ENCODE data around the gene FYB2. TPM values are rescaled to one million over a fixed set of nuclear protein-coding genes. Genes with fewer than 3 reads are reported as not detected.
A peak's percentile ranks its signal among the peaks of the same experiment; 100 is the strongest.

The FYB2 gene
- total and polyA plus RNA-seq, 3 donors from 2014 or later, result 1.9 to 4.2 (median 2.0) TPM

GRCh38 chr1:56833088-56833487, 13.9 kb upstream of the FYB2 start:
- WGBS, 2 donors, result 93 to 98% methylated on average over 4 of the region's 4 CpGs

GRCh38 chr1:56831871-56832693, 12.9 kb upstream of the FYB2 start:
- no peaks in the 10 kb centered on the region for H3K36me3 ChIP-seq (ENCODE audit: low read depth, missing control alignments)
- H3K4me3 ChIP-seq, result no peak overlapping the region
- intact Hi-C loops (cut with DNase I; ENCODE audit: low total_unique reads), result loop anchor here (10.0 kb wide), 1 partner anchor 1323 kb away; no protein-coding TSS in a partner anchor
- H3K9me3 ChIP-seq, result no peaks in the 10 kb centered on the region
- WGBS, 2 donors, result 17 to 18% methylated on average over 8 of the region's 8 CpGs
- peak; percentile 82 for DNase-seq
- H3K27ac ChIP-seq, result no peak overlapping the region
- no peaks in the 10 kb centered on the region for H3K27me3 ChIP-seq
- TF ChIP-seq CTCF (IDR thresholded peaks at IDR 0.05) (peak; percentile 89 to 99 (median 93)), POLR2A (IDR thresholded peaks at IDR 0.05) (no peak)
- no peaks in the 10 kb centered on the region for H3K4me1 ChIP-seq

More at GRCh38 chr1:56833088-56833487, 13.9 kb upstream of the FYB2 start:
- H3K27ac ChIP-seq, result no peak overlapping the region
- no peaks in the 10 kb centered on the region for H3K9me3 ChIP-seq
- intact Hi-C loops (cut with DNase I; ENCODE audit: low total_unique reads), result loop anchor here (10.0 kb wide), 1 partner anchor 1322 kb away; no protein-coding TSS in a partner anchor
- DNase-seq, result no peak
- no peak for TF ChIP-seq CTCF (IDR thresholded peaks at IDR 0.05)
- no peaks in the 10 kb centered on the region for H3K4me1 ChIP-seq
- no peak overlapping the region for H3K4me3 ChIP-seq
- H3K27me3 ChIP-seq, result no peaks in the 10 kb centered on the region
- H3K36me3 ChIP-seq (ENCODE audit: low read depth, missing control alignments), result no peaks in the 10 kb centered on the region

GRCh38 chr1:56830052-56830451, 10.8 kb upstream of the FYB2 start:
- peak; percentile 19 for DNase-seq
- WGBS, 2 donors, result 65 to 66% methylated on average over 4 of the region's 4 CpGs
- H3K4me3 ChIP-seq, result no peak overlapping the region
- intact Hi-C loops (cut with DNase I; ENCODE audit: low total_unique reads), result loop anchor here (10.0 kb wide), 1 partner anchor 1325 kb away; no protein-coding TSS in a partner anchor
- no peaks in the 10 kb centered on the region for H3K4me1 ChIP-seq
- no peaks in the 10 kb centered on the region for H3K9me3 ChIP-seq
- H3K27ac ChIP-seq, result no peak overlapping the region
- H3K36me3 ChIP-seq (ENCODE audit: low read depth, missing control alignments), result no peaks in the 10 kb centered on the region
- TF ChIP-seq CTCF (IDR thresholded peaks at IDR 0.05) (no peak), POLR2A (IDR thresholded peaks at IDR 0.05) (no peak)
- H3K27me3 ChIP-seq, result no peaks in the 10 kb centered on the region

- H3K9me3 ChIP-seq, result no peaks in the 10 kb centered on the region
- H3K27ac ChIP-seq, result no peak overlapping the region
- H3K4me1 ChIP-seq, result no peaks in the 10 kb centered on the region
- no peak for DNase-seq
- H3K36me3 ChIP-seq (ENCODE audit: low read depth, missing control alignments), result no peaks in the 10 kb centered on the region
- intact Hi-C loops (cut with DNase I; ENCODE audit: low total_unique reads), result no loop called here
- H3K27me3 ChIP-seq, result no peaks in the 10 kb centered on the region
- H3K4me3 ChIP-seq, result no peak overlapping the region
- TF ChIP-seq CTCF (IDR thresholded peaks at IDR 0.05), result no peak
- no peak for TF ChIP-seq POLR2A (IDR thresholded peaks at IDR 0.05)
These were observed 8.5 kb upstream of the FYB2 start for GRCh38 chr1:56827711-56828110.

GRCh38 chr1:56825436-56825835, 6.2 kb upstream of the FYB2 start:
- Histone ChIP-seq H3K4me1 (no peaks in the 10 kb centered on the region), H3K27ac (no peak overlapping the region), H3K9me3 (no peaks in the 10 kb centered on the region), H3K27me3 (no peaks in the 10 kb centered on the region), H3K36me3 (ENCODE audit: low read depth, missing control alignments) (no peaks in the 10 kb centered on the region), H3K4me3 (no peak overlapping the region)
- no peak for TF ChIP-seq POLR2A (IDR thresholded peaks at IDR 0.05)
- TF ChIP-seq CTCF (IDR thresholded peaks at IDR 0.05), result no peak
- no peak for DNase-seq
- intact Hi-C loops (cut with DNase I; ENCODE audit: low total_unique reads), result no loop called here
- WGBS, 2 donors, result 71 to 79% methylated on average over 4 of the region's 4 CpGs
